Activated CD4-positive, alpha-beta memory T cell treated with anti-CD3 and anti-CD28 coated beads, Interleukin-2, amount 10 ng/mL, durations not matched to agents 7 days and 5 days (primary cell): ENCODE measurements around the gene RUFY1. TPM values are rescaled to one million over a fixed set of nuclear protein-coding genes. Genes with fewer than 3 reads are reported as not detected.
"Not testable (repeated sequence)": the region's sequence is repeated elsewhere in the genome, so short reads cannot be mapped to it uniquely, and the experiment has no call there.

ENCODE experiments used
- CTCF ChIA-PET: fragments of 350-600 bp; sonication (Branson Sonifier 250); formaldehyde crosslinking; loops from one replicate; lab custom pipeline; 2021; ENCODE audit warnings: antibody characterized with exemption, inconsistent platforms; lab: Charles Lee
- POLR2A ChIA-PET: fragments of 350-600 bp; sonication (Branson Sonifier 250); formaldehyde crosslinking; loops from one replicate; lab custom pipeline; 2021; ENCODE audit warnings: antibody characterized with exemption; lab: Charles Lee
- DNase-seq: peaks from one replicate; pipeline ENCODE4 v3.0.0-alpha.2; 2020
- H3K27ac Mint-ChIP-seq: one replicate; pipeline ENCODE4 v1.8.0; 2021; ENCODE audit warnings: mild to moderate bottlenecking, mixed read lengths
- H3K27me3 Mint-ChIP-seq: one replicate; pipeline ENCODE4 v1.8.0; 2021; ENCODE audit warnings: mixed read lengths
- H3K36me3 Mint-ChIP-seq: one replicate; pipeline ENCODE4 v1.8.0; 2021; ENCODE audit warnings: low read depth, mixed read lengths
- H3K4me1 Mint-ChIP-seq: one replicate; pipeline ENCODE4 v1.8.0; 2021; ENCODE audit warnings: mixed read lengths
- H3K4me3 Mint-ChIP-seq: one replicate; pipeline ENCODE4 v1.8.0; 2021; ENCODE audit warnings: mild to moderate bottlenecking, mixed read lengths
- H3K9me3 Mint-ChIP-seq: one replicate; pipeline ENCODE4 v1.8.0; 2021; ENCODE audit warnings: mixed read lengths
- total RNA-seq, 2 experiments: library from RNA; stranded (reverse); gene quantifications; one replicate each; pipeline ENCODE4 v1.2.3, GENCODE V29; 2021

RUFY1 gene
- total RNA-seq, 2 experiments from 2014 or later = 36.1 to 39.1 TPM

DNA sequence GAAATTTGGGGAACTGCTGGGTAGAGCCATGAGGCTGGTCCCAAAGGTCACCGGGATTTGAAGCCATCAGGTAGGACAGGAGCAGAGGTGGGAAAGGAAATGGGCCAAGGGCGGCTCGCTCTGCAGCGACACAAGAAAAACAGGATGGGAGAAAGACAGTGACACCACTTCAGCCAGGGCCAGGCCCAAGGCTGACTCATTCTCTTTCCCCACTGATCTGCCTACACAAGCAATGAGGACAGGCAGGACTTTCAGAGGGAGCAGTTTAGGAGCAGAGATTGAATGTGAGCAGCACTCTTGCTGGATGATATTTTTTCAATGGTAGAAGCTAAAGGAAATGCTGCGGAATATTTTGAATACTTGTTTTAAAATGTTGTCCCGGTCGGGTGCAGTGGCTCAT is 3.5 kb downstream of the RUFY1 start:
- no peak for DNase-seq
- Mint-ChIP-seq H3K9me3 (no peaks in the 10 kb centered on the region), H3K36me3 (peaks cover 25% of the 10 kb centered on the region), H3K4me3 (no peak overlapping the region), H3K27ac (no peak overlapping the region), H3K4me1 (peaks cover 34% of the 10 kb centered on the region), H3K27me3 (no peaks in the 10 kb centered on the region)
- ChIA-PET CTCF (no interaction called here), POLR2A (no interaction called here)

DNA sequence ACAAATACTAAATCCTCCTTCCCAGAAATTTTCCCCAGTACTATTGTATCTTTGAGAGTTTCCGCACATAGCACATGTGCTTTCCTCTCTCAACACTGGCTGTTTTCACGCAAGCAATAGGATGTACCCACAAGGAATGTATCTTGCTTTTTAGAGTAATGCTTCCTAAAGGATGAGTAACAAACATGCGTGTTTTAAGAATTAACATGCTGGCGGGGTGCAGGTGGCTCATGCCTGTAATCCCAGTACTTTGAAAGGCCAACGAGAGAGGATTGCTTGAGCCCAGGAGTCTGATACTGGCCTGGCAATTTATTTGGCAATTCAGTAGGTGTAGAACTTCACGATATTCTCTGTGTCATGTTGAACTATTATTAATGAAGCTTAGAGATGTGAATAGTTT is 4.6 kb downstream of the RUFY1 start:
- no peaks in the 10 kb centered on the region for H3K9me3 Mint-ChIP-seq
- peaks cover 40% of the 10 kb centered on the region for H3K4me1 Mint-ChIP-seq
- no peak overlapping the region for H3K4me3 Mint-ChIP-seq
- H3K27ac Mint-ChIP-seq = no peak overlapping the region
- H3K27me3 Mint-ChIP-seq = no peaks in the 10 kb centered on the region
- DNase-seq = no peak
- POLR2A ChIA-PET = no interaction called here
- CTCF ChIA-PET = no interaction called here
- peaks cover 28% of the 10 kb centered on the region for H3K36me3 Mint-ChIP-seq

DNA sequence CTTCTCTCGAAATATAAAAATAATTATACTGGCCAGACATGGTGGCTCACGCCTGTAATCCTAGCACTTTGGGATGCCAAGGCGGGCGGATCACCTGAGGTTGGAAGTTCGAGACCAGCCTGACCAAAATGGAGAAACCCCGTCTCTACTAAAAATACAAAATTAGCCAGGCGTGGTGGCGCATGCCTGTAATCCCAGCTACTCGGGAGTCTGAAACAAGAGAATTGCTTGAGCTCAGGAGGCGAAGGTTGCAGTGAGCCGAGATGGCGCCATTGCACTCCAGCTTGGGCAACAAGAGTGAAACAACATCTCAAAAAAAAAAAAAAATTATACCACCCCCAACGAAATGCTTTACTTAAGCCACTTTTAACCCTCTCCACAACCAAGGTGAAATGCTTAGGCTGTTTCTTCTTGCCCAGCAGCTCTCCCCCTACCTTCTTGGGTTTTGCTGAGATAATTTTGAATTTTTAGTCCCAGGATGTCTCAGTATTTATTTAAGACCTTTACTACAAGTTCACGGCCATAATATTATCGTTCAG is 8.0 kb downstream of the RUFY1 start:
- peaks cover 28% of the 10 kb centered on the region for H3K4me1 Mint-ChIP-seq
- H3K36me3 Mint-ChIP-seq = peaks cover 33% of the 10 kb centered on the region
- H3K27ac Mint-ChIP-seq, H3K9me3 Mint-ChIP-seq, DNase-seq, H3K27me3 Mint-ChIP-seq, CTCF ChIA-PET: not testable (repeated sequence)
- POLR2A ChIA-PET = interaction anchor here (1.3 to 3.9 kb wide), 10 partner anchors 8 to 173 kb away, joined by 3 to 52 read pairs (median 6); partner anchors contain the start of genes HNRNPH1 and RUFY1
- H3K4me3 Mint-ChIP-seq = peak overlapping the region; percentile 88

DNA sequence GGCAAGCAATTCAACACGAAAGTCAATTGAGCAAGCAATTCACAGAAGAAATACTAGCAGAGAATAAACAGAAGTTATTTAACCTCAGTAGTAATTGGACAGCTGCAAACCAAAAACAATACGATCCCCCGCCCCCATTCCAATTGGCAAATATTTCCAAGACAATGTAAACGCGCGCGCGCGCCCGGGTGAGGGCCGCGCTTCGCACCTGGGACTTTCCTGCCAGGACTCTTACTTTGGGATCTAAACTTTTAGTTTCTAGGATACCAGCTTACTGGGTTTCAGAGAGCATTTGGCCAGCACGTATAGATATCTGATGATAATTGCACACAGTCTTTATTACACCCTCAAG is 8.6 kb downstream of the RUFY1 start:
- Mint-ChIP-seq H3K4me3 (peak overlapping the region; percentile 88), H3K36me3 (peaks cover 36% of the 10 kb centered on the region), H3K4me1 (peaks cover 25% of the 10 kb centered on the region), H3K27ac (peak overlapping the region; percentile 81), H3K9me3 (no peaks in the 10 kb centered on the region), H3K27me3 (no peaks in the 10 kb centered on the region)
- POLR2A ChIA-PET = interaction anchor here (0.6 to 3.9 kb wide), 14 partner anchors 9 to 828 kb away, joined by 3 to 52 read pairs (median 5); partner anchors contain the start of genes HNRNPH1, RUFY1 and ZNF354A
- CTCF ChIA-PET = no interaction called here
- DNase-seq = peak; percentile 19

GRCh38 chr5:179559284-179560252 is 9.2 kb downstream of the RUFY1 start:
- ChIA-PET POLR2A (interaction anchor here (0.6 to 3.9 kb wide), 15 partner anchors 10 to 829 kb away, joined by 3 to 52 read pairs (median 5); partner anchors contain the start of genes HNRNPH1, RUFY1, SQSTM1 and ZNF354A), CTCF (interaction anchor here (0.8 kb wide), 1 partner anchor 9 kb away, joined by 3 read pairs; the partner anchor contains the start of gene RUFY1)
- Mint-ChIP-seq H3K4me3 (peak overlapping the region; percentile 88), H3K36me3 (peaks cover 38% of the 10 kb centered on the region), H3K27me3 (no peaks in the 10 kb centered on the region), H3K9me3 (no peaks in the 10 kb centered on the region), H3K4me1 (peaks cover 22% of the 10 kb centered on the region), H3K27ac (peak overlapping the region; percentile 81)
- DNase-seq = peak; percentile 96

DNA sequence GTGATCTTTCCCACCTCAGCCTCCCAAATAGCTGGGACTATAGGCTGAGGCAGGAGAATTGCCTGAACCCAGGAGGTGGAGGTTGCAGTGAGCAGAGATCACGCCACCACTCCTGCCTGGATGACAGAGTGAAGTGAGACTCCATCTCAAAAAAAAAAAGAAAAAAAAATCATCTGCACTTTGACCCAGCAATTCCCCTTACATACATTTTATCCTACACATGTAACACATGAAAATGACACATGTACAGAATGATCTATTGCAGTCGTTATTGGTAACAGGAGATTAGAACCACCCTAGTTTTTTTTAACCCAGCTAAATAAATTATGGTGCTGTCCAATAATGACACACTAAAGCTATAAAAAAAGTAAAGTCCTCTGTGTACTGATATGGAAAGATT is 14.2 kb downstream of the RUFY1 start:
- no peaks in the 10 kb centered on the region for H3K27me3 Mint-ChIP-seq
- no peaks in the 10 kb centered on the region for H3K9me3 Mint-ChIP-seq
- H3K4me3 Mint-ChIP-seq = no peak overlapping the region
- no peak for DNase-seq
- ChIA-PET POLR2A (no interaction called here), CTCF (no interaction called here)
- peaks cover 50% of the 10 kb centered on the region for H3K36me3 Mint-ChIP-seq
- H3K4me1 Mint-ChIP-seq = peaks cover 8% of the 10 kb centered on the region
- H3K27ac Mint-ChIP-seq = no peak overlapping the region

GRCh38 chr5:179568721-179569120 is 18.4 kb downstream of the RUFY1 start:
- no peaks in the 10 kb centered on the region for H3K9me3 Mint-ChIP-seq
- no peak overlapping the region for H3K4me3 Mint-ChIP-seq

GRCh38 chr5:179572386-179572785 is 22.0 kb downstream of the RUFY1 start:
- ChIA-PET POLR2A (no interaction called here), CTCF (no interaction called here)
- Mint-ChIP-seq H3K27ac (no peak overlapping the region), H3K4me1 (no peaks in the 10 kb centered on the region), H3K27me3 (no peaks in the 10 kb centered on the region), H3K4me3 (no peak overlapping the region), H3K36me3 (peaks cover 38% of the 10 kb centered on the region), H3K9me3 (no peaks in the 10 kb centered on the region)
- no peak for DNase-seq

More at GRCh38 chr5:179568721-179569120, 18.4 kb downstream of the RUFY1 start:
- peak overlapping the region; percentile 34 for H3K27ac Mint-ChIP-seq
- no peak for DNase-seq
- no peaks in the 10 kb centered on the region for H3K4me1 Mint-ChIP-seq
- peaks cover 45% of the 10 kb centered on the region for H3K36me3 Mint-ChIP-seq
- no peaks in the 10 kb centered on the region for H3K27me3 Mint-ChIP-seq
- POLR2A ChIA-PET = no interaction called here
- CTCF ChIA-PET = no interaction called here

GRCh38 chr5:179577286-179577960 is 27.1 kb downstream of the RUFY1 start:
- no peak overlapping the region for H3K4me3 Mint-ChIP-seq
- H3K36me3 Mint-ChIP-seq = peaks cover 25% of the 10 kb centered on the region
- ChIA-PET POLR2A (no interaction called here), CTCF (no interaction called here)
- H3K4me1 Mint-ChIP-seq = no peaks in the 10 kb centered on the region
- DNase-seq = no peak
- H3K27me3 Mint-ChIP-seq = no peaks in the 10 kb centered on the region
- no peaks in the 10 kb centered on the region for H3K9me3 Mint-ChIP-seq
- H3K27ac Mint-ChIP-seq = no peak overlapping the region

GRCh38 chr5:179585941-179586401 is 35.6 kb downstream of the RUFY1 start:
- no peaks in the 10 kb centered on the region for H3K27me3 Mint-ChIP-seq
- peaks cover 24% of the 10 kb centered on the region for H3K36me3 Mint-ChIP-seq
- ChIA-PET CTCF (no interaction called here), POLR2A (interaction anchor here (0.8 kb wide), 2 partner anchors 25 to 35 kb away, joined by 3 read pairs; partner anchors contain the start of gene RUFY1)
- no peaks in the 10 kb centered on the region for H3K9me3 Mint-ChIP-seq
- no peak overlapping the region for H3K4me3 Mint-ChIP-seq
- H3K4me1 Mint-ChIP-seq = no peaks in the 10 kb centered on the region
- no peak for DNase-seq
- H3K27ac Mint-ChIP-seq = no peak overlapping the region

DNA sequence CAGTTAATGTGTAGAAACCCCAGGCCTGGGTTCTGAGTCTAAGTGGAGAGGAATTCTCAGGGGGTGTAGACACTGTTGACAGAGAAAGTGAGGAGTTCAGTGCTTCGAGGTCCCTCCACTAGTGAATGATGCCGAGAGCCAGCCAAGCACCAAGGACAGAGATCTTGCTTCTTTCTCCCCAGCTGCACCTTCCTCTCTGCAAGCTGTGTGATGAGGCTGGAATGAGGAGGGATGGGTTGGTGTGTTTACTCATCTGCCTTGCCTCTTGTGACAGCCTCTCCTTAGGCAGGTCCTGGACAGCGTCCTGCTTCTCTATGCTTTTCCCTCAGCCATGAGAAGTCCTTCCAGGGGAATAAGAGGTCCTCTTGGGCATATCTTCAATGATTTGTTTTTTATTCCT is 37.8 kb downstream of the RUFY1 start:
- peaks cover 33% of the 10 kb centered on the region for H3K36me3 Mint-ChIP-seq
- H3K9me3 Mint-ChIP-seq = no peaks in the 10 kb centered on the region
- no peaks in the 10 kb centered on the region for H3K27me3 Mint-ChIP-seq
- no peak overlapping the region for H3K4me3 Mint-ChIP-seq
- ChIA-PET POLR2A (interaction anchor here (0.6 kb wide), 1 partner anchor 14 kb away, joined by 4 read pairs; no protein-coding TSS in a partner anchor), CTCF (no interaction called here)
- no peak for DNase-seq
- H3K4me1 Mint-ChIP-seq = no peaks in the 10 kb centered on the region
- H3K27ac Mint-ChIP-seq = no peak overlapping the region

DNA sequence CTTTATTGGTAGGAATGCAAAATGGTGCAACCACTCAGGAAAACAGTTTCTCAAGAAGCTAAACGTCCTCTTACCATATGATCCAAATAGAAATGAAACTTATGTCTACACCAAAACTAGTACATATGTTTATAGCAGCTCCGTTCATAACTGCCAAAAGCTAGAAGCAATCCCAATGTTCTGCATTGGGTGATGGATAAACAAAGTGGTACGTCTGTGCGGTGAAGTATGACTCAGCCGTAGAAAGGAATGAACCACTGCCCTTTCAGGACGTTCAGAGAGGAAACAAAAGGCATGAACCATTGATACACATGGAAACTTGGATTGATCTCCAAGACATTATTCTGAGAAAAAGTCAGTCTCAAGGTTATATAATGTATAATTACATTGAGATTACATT is 45.6 kb downstream of the RUFY1 start:
- no peak overlapping the region for H3K27ac Mint-ChIP-seq
- CTCF ChIA-PET = no interaction called here
- no peaks in the 10 kb centered on the region for H3K9me3 Mint-ChIP-seq
- POLR2A ChIA-PET = interaction anchor here (21.4 kb wide), 1 partner anchor 23 kb away, joined by 378 read pairs; the partner anchor contains the start of gene HNRNPH1
- peaks cover 55% of the 10 kb centered on the region for H3K36me3 Mint-ChIP-seq
- H3K4me1 Mint-ChIP-seq = no peaks in the 10 kb centered on the region
- H3K27me3 Mint-ChIP-seq = no peaks in the 10 kb centered on the region
- no peak for DNase-seq
- no peak overlapping the region for H3K4me3 Mint-ChIP-seq
